NCI-H2196 treated with DMSO at 0.1 percent for 48 hours (cell line): ENCODE measurements around the gene SUCLA2.

Source experiments
- DNase-seq: peaks from one replicate; lab custom pipeline; 2025; ENCODE audit not compliant: unreplicated experiment; lab: John Stamatoyannopoulos, UW

The SUCLA2 gene

GRCh38 chr13:47904891-47905290, 96.2 kb downstream of the SUCLA2 start:
- no peak for DNase-seq

DNA sequence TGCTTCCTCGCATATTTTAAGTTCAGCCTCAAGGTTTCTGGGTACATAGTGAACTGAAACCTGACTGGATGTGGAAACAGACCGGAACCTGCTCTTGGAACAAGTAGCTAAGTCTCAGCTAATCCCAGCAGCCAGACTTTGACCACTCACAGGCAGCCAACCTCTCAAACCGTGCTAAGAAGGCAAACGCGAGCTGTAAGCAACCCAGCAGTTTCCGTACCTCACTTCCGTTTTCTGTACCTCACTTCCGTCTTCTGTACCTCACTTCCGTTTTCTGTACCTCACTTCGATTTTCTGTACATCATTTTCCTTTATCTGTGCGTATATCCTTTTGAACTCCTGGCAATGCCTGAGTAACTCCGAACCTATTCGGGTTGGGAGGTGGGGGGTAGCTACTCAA, 96.8 kb downstream of the SUCLA2 start:
- no peak for DNase-seq

DNA sequence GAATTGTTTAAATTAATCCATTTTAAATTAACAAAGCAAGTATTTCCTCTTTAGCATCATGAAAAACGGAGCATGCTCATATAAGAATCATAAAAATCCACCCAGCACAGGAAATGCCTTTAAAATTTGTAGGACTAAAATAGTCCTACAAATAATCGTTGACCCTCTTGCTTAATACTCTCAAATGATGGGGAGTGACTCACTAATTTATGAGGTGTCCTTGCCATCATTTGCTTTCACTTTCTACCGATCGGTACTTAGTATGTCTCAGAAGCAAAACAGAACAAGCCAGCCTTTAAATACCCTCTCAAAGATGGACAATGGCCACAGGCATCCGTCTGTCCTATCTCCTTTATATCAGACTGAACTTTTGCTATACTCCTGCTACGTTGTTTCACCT, 97.2 kb downstream of the SUCLA2 start:
- DNase-seq: no peak

DNA sequence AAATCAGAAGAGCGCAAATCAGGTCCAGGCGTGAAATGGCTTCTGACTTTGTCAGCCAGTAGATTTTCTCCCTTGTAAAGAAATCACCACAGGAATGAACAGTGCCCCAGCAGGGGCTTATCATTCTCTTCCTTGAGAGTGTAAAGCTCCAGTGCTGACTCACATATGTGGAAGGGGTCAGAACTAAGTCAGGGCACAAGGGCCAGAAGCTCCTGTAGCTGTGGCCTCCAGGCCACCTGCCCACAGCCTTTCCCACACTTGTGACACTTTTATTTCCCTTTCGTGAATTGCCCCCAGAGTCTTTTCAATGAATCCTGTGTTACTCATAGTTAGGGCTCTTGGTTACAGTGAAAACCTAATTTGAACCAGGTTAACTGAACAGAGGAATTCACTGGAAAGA, 99.6 kb downstream of the SUCLA2 start:
- no peak for DNase-seq

- no peak for DNase-seq
These were observed 103.0 kb downstream of the SUCLA2 start for GRCh38 chr13:47898080-47898479.

DNA sequence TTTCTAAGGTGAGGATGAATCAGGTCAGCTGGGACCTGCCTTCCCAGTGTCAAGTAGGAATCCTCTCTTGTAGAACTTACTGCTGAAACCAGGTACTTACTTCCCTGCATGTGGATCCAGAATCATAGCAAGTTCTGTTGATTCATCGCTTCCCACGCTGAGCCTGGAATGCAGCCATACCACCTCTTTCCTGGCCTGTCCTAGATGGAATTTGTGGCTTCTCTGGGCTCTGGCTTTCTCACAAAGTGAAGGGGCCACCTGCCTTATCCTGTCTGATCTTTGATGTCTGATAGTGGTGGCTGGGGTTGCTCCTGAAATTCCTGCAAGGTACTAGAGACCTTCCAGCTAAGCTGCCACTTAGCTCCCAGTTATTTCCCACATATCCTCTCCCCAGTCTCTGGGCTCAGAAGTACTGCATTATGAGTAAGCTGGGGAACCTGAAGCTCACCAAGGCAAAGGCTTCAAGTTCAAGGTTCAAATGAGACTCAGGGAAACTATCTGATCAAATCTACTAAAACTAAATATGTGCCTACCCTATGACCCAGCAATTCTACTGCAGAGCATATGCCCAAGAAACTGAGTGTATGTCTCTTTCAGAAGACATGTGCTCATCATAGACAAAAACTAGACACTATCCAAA, 103.5 kb downstream of the SUCLA2 start:
- no peak for DNase-seq

- no peak for DNase-seq
These were observed 104.5 kb downstream of the SUCLA2 start for GRCh38 chr13:47896546-47896945.

- DNase-seq: no peak
These were observed 105.0 kb downstream of the SUCLA2 start for GRCh38 chr13:47896111-47896510.

DNA sequence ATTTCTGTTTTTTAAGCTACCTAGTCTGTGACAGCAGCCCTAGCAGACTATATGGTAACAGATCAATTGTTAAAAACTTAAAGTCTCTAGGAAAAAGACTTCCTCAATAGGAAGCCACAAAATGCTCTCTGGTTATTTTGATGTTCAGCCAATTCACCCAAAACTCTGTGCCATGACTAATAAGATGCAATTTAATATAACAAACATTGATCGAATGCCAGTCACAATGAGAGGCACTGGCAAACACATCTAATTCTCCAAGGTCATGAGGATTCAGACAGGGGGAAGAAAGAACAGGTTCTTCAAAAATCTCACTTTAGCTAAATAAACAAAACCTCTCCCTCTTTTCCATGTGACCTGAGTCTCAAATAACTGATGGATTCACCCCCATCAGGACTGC, 107.5 kb downstream of the SUCLA2 start:
- no peak for DNase-seq
